ENCODE measurements around the gene PLCXD1. TPM values are rescaled to one million over a fixed set of nuclear protein-coding genes. Genes with fewer than 3 reads are reported as not detected.

Gene PLCXD1
- total and polyA plus RNA-seq, 2 experiments from 2014 or later: 48.7 to 112 TPM

GRCh38 chrX:314049-314448, 32.9 kb downstream of the PLCXD1 start:
- no peak overlapping the region for H3K27ac ChIP-seq (ENCODE audit: low read depth)
- 0 out of 2 replicates have a peak, but pooled peaks cover 8% of the 10 kb centered on the region for H3F3A ChIP-seq (replicated peaks; ENCODE audit: low read depth)
- no peaks in the 10 kb centered on the region for H3K27me3 ChIP-seq (ENCODE audit: insufficient read depth)
- H3K4me3 Mint-ChIP-seq: no peak overlapping the region
- H2AFZ ChIP-seq: no peak overlapping the region
- H3K36me3 Mint-ChIP-seq (ENCODE audit: low read depth): peaks cover 46% of the 10 kb centered on the region
- H4K20me1 ChIP-seq (replicated peaks; ENCODE audit: insufficient read depth): no peaks in the 10 kb centered on the region; the same call in 1 of the 2 replicates
- DNase-seq (ENCODE audit: low spot score) (no peak), ATAC-seq (no peak)
- H3K4me1 ChIP-seq (ENCODE audit: insufficient read depth): no peaks in the 10 kb centered on the region
- H3K36me3 ChIP-seq (ENCODE audit: insufficient read depth): peaks cover 6% of the 10 kb centered on the region; the same call in 1 of the 2 replicates
- H3K4me1 Mint-ChIP-seq: no peaks in the 10 kb centered on the region; the same call in 2 of the 3 replicates
- H3K4me2 ChIP-seq: no peak overlapping the region
- H3K9me3 Mint-ChIP-seq: peaks cover 9% of the 10 kb centered on the region; the same call in 2 of the 3 replicates
- TF ChIP-seq EZH2 (IDR thresholded peaks at IDR 0.05; ENCODE audit: low read depth, unreplicated experiment) (no peak), NANOG (IDR thresholded peaks at IDR 0.05; ENCODE audit: borderline replicate concordance) (no peak), ETS1 (IDR thresholded peaks at IDR 0.05) (no peak), CREB1 (CRISPR knock-in tag; IDR thresholded peaks at IDR 0.05; ENCODE audit: low read depth) (no peak), ZNF114 (CRISPR knock-in tag; IDR thresholded peaks at IDR 0.05) (no peak), ZNF462 (CRISPR knock-in tag; IDR thresholded peaks at IDR 0.05) (no peak), JUNB (IDR thresholded peaks at IDR 0.05; ENCODE audit: unreplicated experiment) (no peak), CTCF (conservative IDR thresholded peaks at IDR 0.05; ENCODE audit: low read depth in 2 of 2) (no peak), POLR2AphosphoS5 (IDR thresholded peaks at IDR 0.05; ENCODE audit: low read depth) (no peak), REST (IDR thresholded peaks at IDR 0.05; ENCODE audit: unreplicated experiment) (no peak), EZH2phosphoT487 (IDR thresholded peaks at IDR 0.05; ENCODE audit: unreplicated experiment) (no peak)
- H3K4me3 ChIP-seq: no peak overlapping the region
- H3K9me2 ChIP-seq (ENCODE audit: insufficient read depth): no peaks in the 10 kb centered on the region
- H3K79me2 ChIP-seq (replicated peaks; ENCODE audit: insufficient read depth): 0 out of 2 replicates have a peak, but pooled peaks cover 5% of the 10 kb centered on the region
- no peak overlapping the region for H3K27ac Mint-ChIP-seq
- peaks cover 23% of the 10 kb centered on the region for H3K27me3 Mint-ChIP-seq (ENCODE audit: insufficient read depth, low read depth, poor library complexity)
